ENCODE measurements around the gene PRAMEF13.
"Not testable (repeated sequence)": the region's sequence is repeated elsewhere in the genome, so short reads cannot be mapped to it uniquely, and the experiment has no call there.

Gene PRAMEF13

GRCh38 chr1:13201309-13201708 is at the start of gene PRAMEF13:
PRAMEF13 (minus strand) TSS chr1:13201409; CDS start chr1:13199589, 1,820 bp downstream.
- not testable (repeated sequence) for H3K36me3 ChIP-seq (ENCODE audit: insufficient read depth, low read length); DNase-seq (ENCODE audit: low read depth, low spot score); H3K27ac ChIP-seq; H3K9ac ChIP-seq (ENCODE audit: insufficient read length); H3K4me3 ChIP-seq; H3K9me3 ChIP-seq (ENCODE audit: low read depth, low read length)

- H3K36me3 ChIP-seq (ENCODE audit: insufficient read depth, low read length); H3K27ac ChIP-seq; H3K9me3 ChIP-seq (ENCODE audit: low read depth, low read length); H3K4me3 ChIP-seq; DNase-seq (ENCODE audit: low read depth, low spot score); H3K9ac ChIP-seq (ENCODE audit: insufficient read length): not testable (repeated sequence)
Observed at GRCh38 chr1:13247122-13247521, 45.9 kb upstream of the PRAMEF13 start.

DNA sequence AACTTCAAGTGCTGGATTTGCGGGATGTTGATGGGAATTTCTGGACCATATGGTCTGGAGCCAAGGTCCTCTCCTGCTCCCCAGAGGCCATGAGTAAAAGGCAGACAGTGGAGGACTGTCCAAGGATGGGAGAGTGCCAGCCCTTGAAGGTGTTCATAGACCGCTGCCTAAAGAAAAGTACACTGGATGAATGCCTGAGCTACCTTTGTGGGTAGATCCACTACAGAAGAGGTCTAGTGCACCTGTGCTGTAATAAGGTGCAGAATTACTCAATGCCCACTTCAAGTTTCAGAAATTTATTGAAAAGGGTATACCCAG is 45.3 kb upstream of the PRAMEF13 start:
- not testable (repeated sequence) for H3K9ac ChIP-seq (ENCODE audit: insufficient read length); DNase-seq (ENCODE audit: low read depth, low spot score); H3K36me3 ChIP-seq (ENCODE audit: insufficient read depth, low read length); H3K9me3 ChIP-seq (ENCODE audit: low read depth, low read length); H3K4me3 ChIP-seq; H3K27ac ChIP-seq

GRCh38 chr1:13245841-13246553 is 44.8 kb upstream of the PRAMEF13 start:
- H3K9me3 ChIP-seq (ENCODE audit: low read depth, low read length); H3K36me3 ChIP-seq (ENCODE audit: insufficient read depth, low read length); H3K27ac ChIP-seq; H3K9ac ChIP-seq (ENCODE audit: insufficient read length); H3K4me3 ChIP-seq; DNase-seq (ENCODE audit: low read depth, low spot score): not testable (repeated sequence)

DNA sequence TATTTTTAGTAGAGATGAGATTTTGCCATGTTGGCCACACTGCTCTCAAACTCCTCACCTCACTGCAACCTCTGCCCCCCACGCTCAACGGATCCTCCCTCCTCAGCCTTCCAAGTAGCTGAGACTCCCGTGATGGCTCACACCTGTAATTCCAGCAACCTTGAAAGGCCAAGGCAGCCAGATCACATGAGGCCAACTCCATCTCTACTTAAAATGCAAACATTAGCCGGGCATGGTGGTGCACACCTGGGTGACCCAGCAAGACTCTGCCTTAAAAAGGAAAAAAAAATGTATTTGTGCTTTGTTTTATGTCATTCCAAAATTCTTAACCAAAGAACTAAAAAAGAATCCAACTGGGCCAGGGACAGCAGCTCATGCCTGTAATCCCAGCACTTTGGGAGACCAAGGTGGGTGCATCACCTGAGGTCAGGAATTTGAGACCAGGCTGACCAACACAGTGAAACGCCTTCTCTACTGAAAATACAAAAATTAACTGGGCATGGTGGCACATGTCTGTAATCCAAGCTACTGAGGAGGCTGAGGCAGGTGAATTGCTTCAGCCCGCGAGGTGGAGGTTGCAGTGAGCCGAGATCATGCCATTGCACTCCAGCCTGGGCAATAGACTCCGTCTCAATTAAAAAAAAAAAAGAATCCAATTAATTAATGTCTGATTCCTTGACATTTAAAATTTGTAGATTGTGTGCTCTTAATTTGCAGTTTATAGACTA is 42.5 kb upstream of the PRAMEF13 start:
- H3K9me3 ChIP-seq (ENCODE audit: low read depth, low read length); H3K4me3 ChIP-seq; H3K9ac ChIP-seq (ENCODE audit: insufficient read length); H3K27ac ChIP-seq; DNase-seq (ENCODE audit: low read depth, low spot score); H3K36me3 ChIP-seq (ENCODE audit: insufficient read depth, low read length): not testable (repeated sequence)

- H3K4me3 ChIP-seq; DNase-seq (ENCODE audit: low read depth, low spot score); H3K9me3 ChIP-seq (ENCODE audit: low read depth, low read length); H3K9ac ChIP-seq (ENCODE audit: insufficient read length); H3K36me3 ChIP-seq (ENCODE audit: insufficient read depth, low read length); H3K27ac ChIP-seq: not testable (repeated sequence)
Observed at GRCh38 chr1:13239633-13240032, 38.4 kb upstream of the PRAMEF13 start.

GRCh38 chr1:13237572-13237971 is 36.4 kb upstream of the PRAMEF13 start:
- H3K36me3 ChIP-seq (ENCODE audit: insufficient read depth, low read length); DNase-seq (ENCODE audit: low read depth, low spot score); H3K27ac ChIP-seq; H3K4me3 ChIP-seq; H3K9ac ChIP-seq (ENCODE audit: insufficient read length); H3K9me3 ChIP-seq (ENCODE audit: low read depth, low read length): not testable (repeated sequence)

DNA sequence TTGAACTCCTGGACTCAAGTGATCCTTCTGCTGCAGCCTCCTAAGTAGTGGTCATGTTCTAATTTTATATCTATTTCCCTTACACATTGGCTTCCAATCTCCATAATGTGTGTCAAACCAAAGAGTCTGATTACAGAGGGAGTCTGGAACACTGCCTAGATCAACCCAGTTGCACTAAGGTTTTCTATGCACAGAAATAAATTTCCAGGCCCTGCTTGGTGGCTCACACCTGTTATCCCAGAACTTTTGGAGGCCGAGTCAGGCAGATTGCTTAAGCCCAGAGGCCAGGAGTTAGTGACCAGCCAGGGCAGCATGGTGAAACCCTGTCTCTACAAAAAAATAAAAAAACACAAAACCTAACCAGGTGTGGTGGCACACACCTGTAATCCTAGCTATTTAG is 32.8 kb upstream of the PRAMEF13 start:
- H3K4me3 ChIP-seq; DNase-seq (ENCODE audit: low read depth, low spot score); H3K27ac ChIP-seq; H3K9me3 ChIP-seq (ENCODE audit: low read depth, low read length); H3K36me3 ChIP-seq (ENCODE audit: insufficient read depth, low read length); H3K9ac ChIP-seq (ENCODE audit: insufficient read length): not testable (repeated sequence)

DNA sequence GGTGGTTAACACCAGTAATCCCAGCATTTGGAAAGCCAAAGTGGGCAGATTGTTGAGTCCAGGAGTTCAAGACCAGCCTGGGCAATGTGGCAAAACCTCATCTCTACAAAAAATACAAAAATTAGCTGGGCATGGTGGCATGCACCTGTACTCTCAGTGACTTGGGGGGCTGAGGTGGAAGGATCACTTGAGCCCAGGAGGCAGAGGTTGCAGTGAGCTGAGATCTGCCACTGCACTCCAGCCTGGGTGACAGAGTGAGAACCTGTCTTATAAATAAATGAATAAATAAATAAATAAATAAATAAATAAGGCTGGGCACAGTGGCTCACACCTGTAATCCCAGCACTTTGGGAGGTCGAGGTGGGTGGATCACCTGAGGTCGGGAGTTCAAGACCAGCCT is 30.8 kb upstream of the PRAMEF13 start:
- not testable (repeated sequence) for H3K9me3 ChIP-seq (ENCODE audit: low read depth, low read length); H3K27ac ChIP-seq; H3K36me3 ChIP-seq (ENCODE audit: insufficient read depth, low read length); DNase-seq (ENCODE audit: low read depth, low spot score); H3K9ac ChIP-seq (ENCODE audit: insufficient read length); H3K4me3 ChIP-seq

DNA sequence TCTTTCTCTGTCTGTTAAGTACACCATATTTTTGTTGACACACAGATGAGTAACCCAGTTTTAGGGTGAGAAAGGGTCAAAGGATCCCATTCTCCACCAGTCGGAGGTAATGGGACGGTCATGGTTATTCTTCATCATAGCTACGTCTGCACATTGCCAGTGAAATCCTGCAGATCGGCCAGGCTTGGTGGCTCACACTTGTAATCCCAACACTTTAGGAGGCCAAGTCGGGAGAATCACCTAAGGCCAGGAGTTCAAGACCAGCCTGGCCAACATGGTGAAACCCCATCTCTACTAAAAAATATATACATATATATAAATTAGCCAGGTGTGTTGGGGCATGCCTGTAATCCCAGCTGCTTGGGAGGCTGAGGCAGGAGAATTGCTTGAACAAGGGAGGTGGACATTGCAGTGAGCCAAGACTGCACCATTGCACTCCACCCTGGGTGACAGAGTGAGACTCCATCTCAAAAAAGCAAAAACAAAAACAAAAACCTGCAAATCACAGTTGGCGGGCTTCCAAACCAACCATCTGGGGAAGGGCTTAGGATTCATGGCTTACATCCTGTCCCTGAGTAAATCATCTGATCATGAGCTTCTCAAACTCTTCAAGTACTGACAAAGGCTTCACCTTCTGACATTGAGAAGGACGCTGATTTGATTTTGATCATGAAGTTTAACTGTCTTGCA is 30.0 kb upstream of the PRAMEF13 start:
- not testable (repeated sequence) for H3K36me3 ChIP-seq (ENCODE audit: insufficient read depth, low read length); DNase-seq (ENCODE audit: low read depth, low spot score); H3K9me3 ChIP-seq (ENCODE audit: low read depth, low read length); H3K27ac ChIP-seq; H3K4me3 ChIP-seq; H3K9ac ChIP-seq (ENCODE audit: insufficient read length)

- not testable (repeated sequence) for H3K9me3 ChIP-seq (ENCODE audit: low read depth, low read length); H3K36me3 ChIP-seq (ENCODE audit: insufficient read depth, low read length); H3K4me3 ChIP-seq; H3K27ac ChIP-seq; DNase-seq (ENCODE audit: low read depth, low spot score); H3K9ac ChIP-seq (ENCODE audit: insufficient read length)
Observed at GRCh38 chr1:13230601-13231000, 29.4 kb upstream of the PRAMEF13 start.

DNA sequence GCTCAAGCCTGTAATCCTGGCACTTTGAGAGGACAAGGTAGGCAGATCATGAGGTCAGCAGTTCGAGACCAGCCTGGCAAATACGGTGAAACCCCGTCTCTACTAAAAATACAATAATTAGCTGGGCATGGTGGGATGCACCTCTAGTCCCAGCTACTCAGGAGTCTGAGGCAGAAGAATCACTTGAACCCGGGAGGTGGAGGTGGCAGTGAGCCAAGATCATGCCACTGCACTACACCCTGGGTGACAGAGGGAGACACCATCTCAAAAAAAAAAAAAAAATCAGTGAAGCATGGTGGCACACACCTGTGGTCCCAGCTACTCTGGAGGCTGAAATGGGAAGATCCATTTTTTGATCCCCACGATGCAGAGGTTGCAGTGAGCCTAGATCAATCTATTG is 28.9 kb upstream of the PRAMEF13 start:
- not testable (repeated sequence) for H3K4me3 ChIP-seq; H3K9ac ChIP-seq (ENCODE audit: insufficient read length); H3K27ac ChIP-seq; H3K36me3 ChIP-seq (ENCODE audit: insufficient read depth, low read length); DNase-seq (ENCODE audit: low read depth, low spot score); H3K9me3 ChIP-seq (ENCODE audit: low read depth, low read length)

Data from SK-N-MC (cell line).